IPS-18a (cell line): ENCODE results near the gene EPHA6.

Experiments used
- H3K27ac ChIP-seq: one replicate; pipeline ENCODE4 v1.5.1; 2013; ENCODE audit warnings: low read length
- H3K27me3 ChIP-seq: one replicate; pipeline ENCODE4 v1.6.1; 2013; ENCODE audit warnings: mild to moderate bottlenecking, low read length; ENCODE audit not compliant: control insufficient read depth, insufficient read depth
- H3K36me3 ChIP-seq: one replicate; pipeline ENCODE4 v1.6.1; 2013; ENCODE audit warnings: low read depth, low read length; ENCODE audit not compliant: control insufficient read depth
- H3K4me1 ChIP-seq: one replicate; pipeline ENCODE4 v1.6.1; 2013; ENCODE audit warnings: low read depth, low read length; ENCODE audit not compliant: control insufficient read depth
- H3K4me3 ChIP-seq: one replicate; pipeline ENCODE4 v1.5.1; 2013; ENCODE audit warnings: low read length
- H3K9ac ChIP-seq: one replicate; pipeline ENCODE4 v1.6.1; 2013; ENCODE audit warnings: mild to moderate bottlenecking, low read length, moderate library complexity
- H3K9me3 ChIP-seq: one replicate; pipeline ENCODE4 v1.6.1; 2013; ENCODE audit warnings: low read depth, low read length; ENCODE audit not compliant: control insufficient read depth

EPHA6 gene

DNA sequence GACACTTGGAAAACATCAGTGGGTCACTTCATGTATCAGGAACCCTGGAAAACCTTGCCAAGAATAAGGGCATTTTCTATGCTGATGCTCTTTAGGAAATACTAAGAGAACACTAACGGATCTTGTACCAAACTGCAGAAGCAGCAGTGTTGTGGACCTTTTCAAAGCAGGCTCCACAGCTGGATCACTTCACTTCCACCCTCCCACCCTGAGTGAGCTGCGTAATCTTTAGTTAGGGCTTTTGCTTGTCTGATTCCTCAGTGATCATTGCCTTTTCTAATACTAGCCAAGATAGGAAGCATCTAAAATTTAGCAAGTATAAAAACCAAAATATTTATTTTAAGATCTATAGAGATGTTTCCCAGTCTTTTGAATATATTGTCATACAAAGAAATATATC, 229.0 kb downstream of the EPHA6 start:
- H3K36me3 ChIP-seq, result no peaks in the 10 kb centered on the region
- H3K4me3 ChIP-seq, result no peak overlapping the region
- H3K27ac ChIP-seq, result no peak overlapping the region
- no peak overlapping the region for H3K9ac ChIP-seq
- H3K9me3 ChIP-seq, result no peaks in the 10 kb centered on the region
- H3K4me1 ChIP-seq, result no peaks in the 10 kb centered on the region
- H3K27me3 ChIP-seq, result no peaks in the 10 kb centered on the region

DNA sequence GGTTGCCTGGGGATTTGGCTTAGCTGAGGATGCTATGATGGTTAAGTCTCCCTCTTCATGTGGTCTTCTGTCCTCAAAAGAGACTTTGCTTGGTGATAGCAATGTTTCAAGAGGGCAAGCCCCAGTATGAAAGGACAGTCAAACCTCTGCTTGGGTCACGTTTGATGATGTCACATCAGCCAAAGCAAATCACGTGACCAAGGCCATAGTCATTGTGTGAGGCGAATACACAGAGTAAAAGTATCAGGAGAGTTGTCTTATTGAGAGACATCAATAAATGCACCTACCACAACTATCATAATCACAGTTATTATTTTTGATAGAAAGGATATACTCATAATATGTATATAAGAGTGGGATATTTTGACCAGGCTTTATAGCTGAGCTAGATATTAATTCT, 243.0 kb downstream of the EPHA6 start:
- Histone ChIP-seq H3K36me3 (no peaks in the 10 kb centered on the region), H3K4me3 (no peak overlapping the region), H3K9me3 (no peaks in the 10 kb centered on the region), H3K27ac (no peak overlapping the region), H3K27me3 (no peaks in the 10 kb centered on the region), H3K4me1 (no peaks in the 10 kb centered on the region), H3K9ac (no peak overlapping the region)

DNA sequence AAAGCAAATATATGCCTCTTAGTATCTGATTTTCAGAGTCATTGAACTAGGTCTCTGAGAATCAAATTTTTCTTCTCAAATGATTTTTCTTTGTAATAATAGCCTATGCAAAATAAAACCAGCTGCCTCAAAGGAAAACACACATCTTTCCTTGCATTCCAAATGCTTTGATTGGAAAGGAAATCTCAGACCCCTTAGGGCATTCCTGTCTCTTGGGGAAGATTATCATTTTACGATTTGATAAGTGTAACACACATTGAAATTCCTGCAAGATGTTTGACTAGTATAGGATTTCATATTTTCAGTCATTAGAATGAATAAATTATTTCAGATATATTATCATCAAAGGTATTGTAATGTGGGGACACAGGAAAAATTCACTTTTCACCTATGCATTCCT, 244.8 kb downstream of the EPHA6 start:
- Histone ChIP-seq H3K27ac (no peak overlapping the region), H3K36me3 (no peaks in the 10 kb centered on the region), H3K9ac (no peak overlapping the region), H3K27me3 (no peaks in the 10 kb centered on the region), H3K4me3 (no peak overlapping the region), H3K9me3 (no peaks in the 10 kb centered on the region), H3K4me1 (no peaks in the 10 kb centered on the region)

DNA sequence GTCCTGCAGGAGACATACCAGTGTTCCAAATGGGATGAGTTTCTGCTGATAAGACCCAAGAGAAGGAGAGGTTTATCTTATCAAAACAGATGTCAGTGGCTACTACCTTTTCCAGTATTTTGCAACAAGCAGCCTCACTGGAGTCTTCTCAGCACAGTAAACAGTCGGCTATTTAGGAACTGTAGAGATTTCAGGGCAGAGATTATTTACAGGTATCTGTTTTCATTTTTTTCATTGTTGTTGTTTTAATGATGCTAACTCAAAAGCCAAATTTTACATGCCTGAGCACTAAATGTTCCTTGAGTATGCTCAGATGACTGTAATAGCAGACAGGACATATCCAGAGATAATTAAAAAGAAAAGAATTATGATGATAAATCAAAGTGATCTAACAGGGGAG, 252.1 kb downstream of the EPHA6 start:
- H3K9ac ChIP-seq, result no peak overlapping the region
- no peaks in the 10 kb centered on the region for H3K4me1 ChIP-seq
- no peak overlapping the region for H3K4me3 ChIP-seq
- no peak overlapping the region for H3K27ac ChIP-seq
- no peaks in the 10 kb centered on the region for H3K27me3 ChIP-seq
- no peaks in the 10 kb centered on the region for H3K9me3 ChIP-seq
- H3K36me3 ChIP-seq, result no peaks in the 10 kb centered on the region

DNA sequence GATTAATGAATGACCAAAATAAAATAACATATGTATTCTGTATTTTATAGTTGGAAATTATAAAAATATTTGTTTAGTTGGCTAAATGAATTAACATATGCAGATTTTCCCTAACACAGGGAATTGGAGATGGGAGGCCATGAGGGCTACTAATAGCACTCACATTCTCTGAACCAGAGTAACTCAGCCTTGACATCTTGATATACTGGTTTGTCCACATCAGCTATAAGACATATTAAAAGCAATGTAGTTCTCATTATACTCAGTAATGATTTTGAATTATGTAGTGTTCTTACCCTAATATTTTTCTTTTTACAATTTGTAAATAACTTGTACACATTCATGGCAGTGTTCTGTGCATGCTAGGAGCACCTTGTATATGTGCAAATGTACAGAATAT, 255.9 kb downstream of the EPHA6 start:
- no peak overlapping the region for H3K27ac ChIP-seq
- H3K4me3 ChIP-seq, result no peak overlapping the region
- no peaks in the 10 kb centered on the region for H3K9me3 ChIP-seq
- no peaks in the 10 kb centered on the region for H3K27me3 ChIP-seq
- H3K36me3 ChIP-seq, result no peaks in the 10 kb centered on the region
- no peak overlapping the region for H3K9ac ChIP-seq
- no peaks in the 10 kb centered on the region for H3K4me1 ChIP-seq

DNA sequence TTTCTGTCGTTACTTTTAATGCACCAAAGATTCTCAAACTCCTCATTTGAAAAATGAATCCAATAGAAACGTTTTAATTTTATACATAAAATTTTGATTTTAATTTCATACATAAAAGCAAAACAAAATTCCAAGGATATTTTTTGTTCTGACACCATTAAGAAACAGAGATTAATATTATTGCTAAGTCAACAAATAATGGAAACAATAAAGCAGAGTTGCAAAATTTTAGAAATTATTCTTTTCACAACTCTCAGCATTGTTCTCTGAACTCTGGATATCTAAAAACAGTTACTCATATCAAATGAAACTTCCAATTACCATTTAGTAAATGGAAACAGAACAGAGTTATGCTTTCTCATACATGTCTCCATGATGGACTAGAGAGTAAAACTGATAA, 260.2 kb downstream of the EPHA6 start:
- no peaks in the 10 kb centered on the region for H3K27me3 ChIP-seq
- H3K36me3 ChIP-seq, result no peaks in the 10 kb centered on the region
- H3K27ac ChIP-seq, result no peak overlapping the region
- no peak overlapping the region for H3K4me3 ChIP-seq
- no peaks in the 10 kb centered on the region for H3K9me3 ChIP-seq
- H3K9ac ChIP-seq, result no peak overlapping the region
- H3K4me1 ChIP-seq, result no peaks in the 10 kb centered on the region

DNA sequence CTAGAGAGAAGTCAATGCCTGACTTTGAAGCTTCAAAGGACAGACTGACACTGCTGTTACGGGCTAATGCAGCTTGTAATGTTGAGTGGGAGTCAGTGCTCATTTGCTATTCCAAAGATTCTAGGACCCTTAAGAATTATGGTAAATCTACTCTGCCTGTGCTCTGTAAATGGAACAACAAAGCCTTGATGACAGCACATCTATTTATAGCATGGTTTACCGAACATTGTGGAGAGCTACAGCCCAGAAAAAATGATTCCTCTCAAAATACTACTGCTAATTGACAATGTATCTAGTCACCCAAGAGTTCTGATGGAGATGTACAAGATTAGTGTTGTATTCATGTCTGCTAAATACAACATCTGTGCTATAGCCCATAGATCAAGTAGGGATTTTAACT, 262.3 kb downstream of the EPHA6 start:
- Histone ChIP-seq H3K36me3 (no peaks in the 10 kb centered on the region), H3K4me3 (no peak overlapping the region), H3K9ac (no peak overlapping the region), H3K27ac (no peak overlapping the region), H3K9me3 (no peaks in the 10 kb centered on the region), H3K4me1 (no peaks in the 10 kb centered on the region), H3K27me3 (no peaks in the 10 kb centered on the region)

DNA sequence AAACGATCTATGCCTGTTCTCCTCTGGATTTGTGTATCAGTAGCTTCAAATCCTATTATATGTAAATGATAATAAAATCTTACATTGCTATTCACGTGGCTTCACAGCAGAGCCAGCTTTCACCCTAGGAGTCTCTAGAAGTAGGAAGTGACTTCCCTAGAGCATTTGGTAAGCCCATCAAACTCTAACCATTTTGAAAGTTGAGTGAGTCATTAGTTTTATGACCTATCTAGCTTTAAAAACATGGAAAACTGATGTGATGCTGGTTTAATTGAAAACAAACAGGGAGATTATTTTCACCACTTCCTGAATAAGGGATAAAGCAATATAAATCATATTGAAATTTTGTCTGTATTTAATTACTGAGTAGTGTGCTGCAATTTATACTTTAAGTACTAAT, 275.2 kb downstream of the EPHA6 start:
- no peak overlapping the region for H3K9ac ChIP-seq
- no peaks in the 10 kb centered on the region for H3K36me3 ChIP-seq
- no peaks in the 10 kb centered on the region for H3K27me3 ChIP-seq
- no peaks in the 10 kb centered on the region for H3K9me3 ChIP-seq
- H3K27ac ChIP-seq, result no peak overlapping the region
- no peak overlapping the region for H3K4me3 ChIP-seq
- no peaks in the 10 kb centered on the region for H3K4me1 ChIP-seq

DNA sequence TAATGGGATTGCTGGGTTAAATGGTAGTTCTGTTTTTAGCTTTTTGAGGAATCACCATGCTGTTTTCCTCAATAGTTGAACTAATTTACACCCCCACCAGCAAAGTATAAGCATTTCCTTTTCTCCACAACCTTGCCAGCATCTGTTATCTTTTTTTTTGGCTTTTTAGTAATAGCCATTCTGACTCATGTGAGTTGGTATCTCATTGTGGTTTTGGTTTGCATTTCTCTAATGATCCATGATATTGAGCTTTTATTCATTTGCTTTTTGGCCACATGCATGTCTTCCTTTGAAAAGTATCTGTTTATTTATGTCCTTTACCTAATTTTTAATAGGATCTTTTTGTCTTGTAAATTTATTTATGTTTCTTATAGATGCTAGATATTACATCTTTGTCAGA, 288.2 kb downstream of the EPHA6 start:
- no peak overlapping the region for H3K27ac ChIP-seq
- H3K36me3 ChIP-seq, result no peaks in the 10 kb centered on the region
- no peaks in the 10 kb centered on the region for H3K27me3 ChIP-seq
- no peaks in the 10 kb centered on the region for H3K9me3 ChIP-seq
- no peak overlapping the region for H3K4me3 ChIP-seq
- peaks cover 11% of the 10 kb centered on the region for H3K4me1 ChIP-seq
- no peak overlapping the region for H3K9ac ChIP-seq

DNA sequence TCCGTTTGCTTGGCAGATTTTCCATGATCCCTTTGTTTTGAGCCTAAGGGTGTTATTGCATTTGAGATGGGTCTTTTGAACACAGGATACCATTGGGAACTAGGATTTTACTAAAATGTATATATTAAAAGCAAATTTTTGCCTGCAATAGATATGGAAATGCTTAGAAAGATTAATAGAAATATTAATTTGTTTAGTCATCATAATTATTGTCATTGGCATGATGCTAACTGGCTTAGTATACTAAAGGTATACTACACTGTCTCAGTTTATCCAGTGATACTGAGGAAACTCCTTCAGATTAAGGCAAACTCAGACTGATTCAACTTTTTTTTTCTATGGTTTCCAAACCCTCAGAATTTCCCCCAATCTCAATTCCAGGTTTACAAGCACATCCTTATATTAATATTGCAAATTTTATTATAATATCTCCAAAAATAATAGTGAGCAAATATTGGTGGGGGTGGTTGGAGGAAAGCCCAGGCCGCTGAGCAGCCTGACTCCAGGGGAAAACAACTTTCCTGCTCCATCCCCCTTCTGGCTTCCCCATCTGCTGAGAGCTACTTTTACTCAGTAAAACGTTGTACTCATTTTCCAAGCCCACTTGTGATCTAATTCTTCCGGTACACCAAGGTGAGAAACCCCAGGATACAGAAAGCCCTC, 291.7 kb downstream of the EPHA6 start:
- Histone ChIP-seq H3K4me3 (no peak overlapping the region), H3K9ac (no peak overlapping the region), H3K27ac (no peak overlapping the region), H3K27me3 (no peaks in the 10 kb centered on the region), H3K4me1 (peaks cover 13% of the 10 kb centered on the region), H3K36me3 (no peaks in the 10 kb centered on the region), H3K9me3 (no peaks in the 10 kb centered on the region)

DNA sequence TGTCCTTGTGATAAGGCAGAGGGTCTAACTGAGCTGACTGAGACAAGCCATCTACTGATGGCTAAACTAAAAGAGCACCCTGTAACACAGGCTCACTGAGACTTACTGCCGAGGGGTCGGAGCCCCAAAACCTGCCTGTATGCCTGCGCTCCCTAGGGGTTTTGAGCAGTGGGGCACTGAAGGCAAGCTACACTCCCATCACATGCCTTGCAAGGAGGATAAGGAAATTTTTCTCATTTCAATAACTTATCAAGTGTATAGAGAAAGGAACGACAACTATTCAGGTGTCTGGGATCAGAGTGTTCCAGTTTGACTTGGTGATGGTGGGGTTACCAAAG, 292.2 kb downstream of the EPHA6 start:
- Histone ChIP-seq H3K9me3 (no peaks in the 10 kb centered on the region), H3K9ac (no peak overlapping the region), H3K27me3 (no peaks in the 10 kb centered on the region), H3K4me3 (no peak overlapping the region), H3K4me1 (peaks cover 13% of the 10 kb centered on the region), H3K27ac (no peak overlapping the region), H3K36me3 (no peaks in the 10 kb centered on the region)

DNA sequence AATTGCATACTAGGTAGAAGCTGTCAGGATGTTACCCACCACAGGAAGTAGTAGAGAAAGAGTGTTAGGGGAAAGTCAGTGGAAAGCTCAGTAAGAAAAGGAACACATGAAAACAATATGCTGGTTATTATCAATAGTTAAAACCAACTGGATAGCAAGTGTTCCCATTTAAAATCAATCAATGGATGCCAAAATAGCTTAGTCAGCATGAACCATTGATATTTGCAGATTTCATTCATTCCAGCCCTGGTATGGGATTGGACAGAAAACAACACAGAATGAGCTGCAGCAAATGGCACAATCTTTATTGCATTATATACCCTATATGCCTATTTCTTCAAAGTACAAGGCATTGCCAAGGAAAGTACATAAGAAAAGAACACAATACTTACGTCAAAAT, 293.7 kb downstream of the EPHA6 start:
- Histone ChIP-seq H3K27me3 (no peaks in the 10 kb centered on the region), H3K9me3 (no peaks in the 10 kb centered on the region), H3K4me3 (no peak overlapping the region), H3K36me3 (no peaks in the 10 kb centered on the region), H3K9ac (no peak overlapping the region), H3K4me1 (peaks cover 14% of the 10 kb centered on the region), H3K27ac (no peak overlapping the region)
